DMS79 treated with DMSO at 0.1 percent for 48 hours (cell line): ENCODE results near the gene ANKRD24.
"Not testable (repeated sequence)": the region's sequence is repeated elsewhere in the genome, so short reads cannot be mapped to it uniquely, and the experiment has no call there.

Experiments used
- DNase-seq: peaks from one replicate; lab custom pipeline; 2025; lab: John Stamatoyannopoulos, UW

ANKRD24 gene

GRCh38 chr19:4230237-4230636 is 47.7 kb downstream of the ANKRD24 start:
- DNase-seq: not testable (repeated sequence)

GRCh38 chr19:4231521-4231920 is 49.0 kb downstream of the ANKRD24 start:
- DNase-seq: not testable (repeated sequence)

GRCh38 chr19:4232139-4232538 is 49.6 kb downstream of the ANKRD24 start:
- DNase-seq: not testable (repeated sequence)

- DNase-seq: no peak
Observed at GRCh38 chr19:4232614-4233281, 50.3 kb downstream of the ANKRD24 start.

GRCh38 chr19:4233282-4233853 is 50.9 kb downstream of the ANKRD24 start:
- DNase-seq: no peak

- no peak for DNase-seq
Observed at GRCh38 chr19:4234142-4234861, 51.8 kb downstream of the ANKRD24 start.

- DNase-seq: no peak
Observed at GRCh38 chr19:4234862-4235201, 52.3 kb downstream of the ANKRD24 start.

- not testable (repeated sequence) for DNase-seq
Observed at GRCh38 chr19:4237510-4237909, 55.0 kb downstream of the ANKRD24 start.

- DNase-seq: no peak
Observed at GRCh38 chr19:4238831-4239230, 56.3 kb downstream of the ANKRD24 start.

GRCh38 chr19:4241824-4242430 is 59.4 kb downstream of the ANKRD24 start:
- no peak for DNase-seq

GRCh38 chr19:4245938-4246337 is 63.4 kb downstream of the ANKRD24 start:
- not testable (repeated sequence) for DNase-seq

GRCh38 chr19:4246767-4247593 is 64.5 kb downstream of the ANKRD24 start, which contains the start of gene YJU2:
TSS of gene YJU2 (plus strand) at chr19:4247080. CDS start at chr19:4247147, 67 bp downstream.
- peak; percentile 98 for DNase-seq

GRCh38 chr19:4256563-4256962 is 74.1 kb downstream of the ANKRD24 start:
- no peak for DNase-seq

- no peak for DNase-seq
Observed at GRCh38 chr19:4257025-4257424, 74.5 kb downstream of the ANKRD24 start.

- DNase-seq: no peak
Observed at GRCh38 chr19:4258181-4258580, 75.7 kb downstream of the ANKRD24 start.

GRCh38 chr19:4260613-4261191 is 78.2 kb downstream of the ANKRD24 start:
- DNase-seq: no peak

GRCh38 chr19:4264812-4265211 is 82.3 kb downstream of the ANKRD24 start:
- DNase-seq: no peak

GRCh38 chr19:4266253-4267000 is 83.9 kb downstream of the ANKRD24 start:
- no peak for DNase-seq

- DNase-seq: no peak
Observed at GRCh38 chr19:4267101-4267900, 84.8 kb downstream of the ANKRD24 start.
